Inflammatory macrophage (primary cell): Measurements from ENCODE around the gene SRPX.

ENCODE experiments used
- DNase-seq, 2 donors: peaks; one replicate each; pipeline ENCODE4 v3.0.0-alpha.2; 2020 to 2022

Gene SRPX

GRCh38 chrX:38211891-38212635, 8.6 kb downstream of the SRPX start:
- DNase-seq: peak; percentile 10 to 18

GRCh38 chrX:38206542-38206941, 14.1 kb downstream of the SRPX start:
- DNase-seq: no peak

GRCh38 chrX:38206036-38206435, 14.6 kb downstream of the SRPX start:
- DNase-seq: no peak

GRCh38 chrX:38205039-38205438, 15.6 kb downstream of the SRPX start:
- DNase-seq: no peak

GRCh38 chrX:38192007-38192810, 28.5 kb downstream of the SRPX start:
- DNase-seq: no peak

- no peak for DNase-seq
Measured at GRCh38 chrX:38189431-38190250, 31.0 kb downstream of the SRPX start.

GRCh38 chrX:38183596-38183995, 37.1 kb downstream of the SRPX start:
- no peak for DNase-seq

GRCh38 chrX:38181357-38181756, 39.3 kb downstream of the SRPX start:
- no peak for DNase-seq

- DNase-seq: no peak
Measured at GRCh38 chrX:38178396-38178795, 42.3 kb downstream of the SRPX start.

GRCh38 chrX:38175139-38175538, 45.5 kb downstream of the SRPX start:
- peak in 1 of 2 donors; percentile 2 for DNase-seq

- no peak for DNase-seq
Measured at GRCh38 chrX:38172596-38172995, 48.1 kb downstream of the SRPX start.

GRCh38 chrX:38170556-38170955, 50.1 kb downstream of the SRPX start:
- no peak for DNase-seq

- DNase-seq: peak; percentile 1 to 33
Measured at GRCh38 chrX:38166478-38167083, 54.1 kb downstream of the SRPX start.

- no peak for DNase-seq
Measured at GRCh38 chrX:38165023-38165422, 55.6 kb downstream of the SRPX start.

- no peak for DNase-seq
Measured at GRCh38 chrX:38163193-38163592, 57.5 kb downstream of the SRPX start.

- no peak for DNase-seq
Measured at GRCh38 chrX:38156838-38157237, 63.8 kb downstream of the SRPX start.

GRCh38 chrX:38154818-38155217, 65.9 kb downstream of the SRPX start:
- no peak for DNase-seq

GRCh38 chrX:38154340-38154739, 66.3 kb downstream of the SRPX start:
- DNase-seq: no peak

GRCh38 chrX:38151441-38151840, 69.2 kb downstream of the SRPX start:
- no peak for DNase-seq

GRCh38 chrX:38150993-38151392, 69.7 kb downstream of the SRPX start:
- DNase-seq: no peak

GRCh38 chrX:38149016-38149415, 71.7 kb downstream of the SRPX start:
- no peak for DNase-seq

- DNase-seq: no peak
Measured at GRCh38 chrX:38142610-38143009, 78.1 kb downstream of the SRPX start.

GRCh38 chrX:38138900-38139299, 81.8 kb downstream of the SRPX start:
- no peak for DNase-seq
